Non-pigmented ciliary epithelial cell (primary cell): ENCODE measurements around the gene HNRNPF.
"Not testable (repeated sequence)": the region's sequence is repeated elsewhere in the genome, so short reads cannot be mapped to it uniquely, and the experiment has no call there.

Experiments
- DNase-seq: peaks from one replicate; pipeline ENCODE4 v3.0.0-alpha.2; 2010; ENCODE audit warnings: low read depth

Gene HNRNPF

GRCh38 chr10:43408710-43409384, at the start of gene HNRNPF:
TSS of gene HNRNPF (minus strand) at chr10:43409186. CDS start at chr10:43387884, 21,302 bp downstream.
- DNase-seq: peak; percentile 72

GRCh38 chr10:43458227-43458626, 49.2 kb upstream of the HNRNPF start:
- DNase-seq: no peak

- DNase-seq: not testable (repeated sequence)
Observed at GRCh38 chr10:43456561-43456960, 47.6 kb upstream of the HNRNPF start.

GRCh38 chr10:43454025-43454424, 45.0 kb upstream of the HNRNPF start:
- not testable (repeated sequence) for DNase-seq

GRCh38 chr10:43453266-43453831, 44.4 kb upstream of the HNRNPF start:
- no peak for DNase-seq

GRCh38 chr10:43452356-43452914, 43.4 kb upstream of the HNRNPF start:
- no peak for DNase-seq

- DNase-seq: no peak
Observed at GRCh38 chr10:43448742-43449141, 39.8 kb upstream of the HNRNPF start.

GRCh38 chr10:43446219-43447017, 37.4 kb upstream of the HNRNPF start:
- DNase-seq: not testable (repeated sequence)

- DNase-seq: no peak
Observed at GRCh38 chr10:43444897-43445466, 36.0 kb upstream of the HNRNPF start.

GRCh38 chr10:43444323-43444722, 35.3 kb upstream of the HNRNPF start:
- DNase-seq: no peak

GRCh38 chr10:43440463-43441134, 31.6 kb upstream of the HNRNPF start:
- DNase-seq: no peak

- DNase-seq: no peak
Observed at GRCh38 chr10:43437141-43437870, 28.3 kb upstream of the HNRNPF start.

GRCh38 chr10:43436291-43437140, 27.5 kb upstream of the HNRNPF start, which contains the start of gene ZNF487:
TSS of gene ZNF487 (plus strand) at chr10:43437111. CDS start at chr10:43475814, 38,703 bp downstream.
- DNase-seq: peak; percentile 26

GRCh38 chr10:43430926-43431663, 22.1 kb upstream of the HNRNPF start:
- no peak for DNase-seq

- no peak for DNase-seq
Observed at GRCh38 chr10:43427166-43427825, 18.3 kb upstream of the HNRNPF start.

GRCh38 chr10:43426476-43426875, 17.5 kb upstream of the HNRNPF start:
- DNase-seq: not testable (repeated sequence)

GRCh38 chr10:43424416-43424815, 15.4 kb upstream of the HNRNPF start:
- DNase-seq: no peak

GRCh38 chr10:43421944-43422343, 13.0 kb upstream of the HNRNPF start:
- not testable (repeated sequence) for DNase-seq

GRCh38 chr10:43421519-43421918, 12.5 kb upstream of the HNRNPF start:
- no peak for DNase-seq
